Endothelial cell of umbilical vein (primary cell): ENCODE results near the gene RMND1. TPM values are rescaled to one million over a fixed set of nuclear protein-coding genes. Genes with fewer than 3 reads are reported as not detected.

Source experiments
- BruUV-seq: library from RNA; stranded (reverse); fragments of 400-500 nt; replicated peaks from 2 replicates; lab custom pipeline; 2021; lab: Mats Ljungman, UMichigan
- CTCF ChIA-PET: fragments of 300-600, 350-600 bp; sonication (Branson Sonifier 250); formaldehyde crosslinking; loops from one replicate; lab custom pipeline; 2021; ENCODE audit warnings: antibody characterized with exemption, inconsistent platforms; lab: Charles Lee
- POLR2A ChIA-PET: fragments of 300-600, 350-600 bp; sonication (Branson Sonifier 250); formaldehyde crosslinking; loops from one replicate; lab custom pipeline; 2021; ENCODE audit warnings: antibody characterized with exemption, inconsistent platforms; lab: Charles Lee
- DNase-seq: peaks from one replicate; pipeline ENCODE4 v3.0.0-alpha.2; 2011; ENCODE audit warnings: low read depth, low spot score
- FAIRE-seq: peaks from 2 replicates; lab custom pipeline; 2011; peaks lifted over from hg19 to GRCh38; lab: Jason Lieb, UNC
- H2AFZ ChIP-seq: 2 replicates; pipeline ENCODE4 v1.6.0; 2012; ENCODE audit warnings: low read depth, low read length, control low read depth, inconsistent platforms
- H3K27ac ChIP-seq: 2 replicates; pipeline ENCODE4 v1.5.1; 2011; ENCODE audit warnings: low read depth, mild to moderate bottlenecking, control low read depth, low read length, moderate library complexity; ENCODE audit not compliant: insufficient read depth
- H3K27me3 ChIP-seq, 2 experiments: 2 replicates each; pipeline versions ENCODE4 v1.6.0 to v1.6.1; 2011; ENCODE audit warnings: low read length in 2 of 2, mixed read lengths in 1 of 2; ENCODE audit not compliant: control insufficient read depth in 2 of 2, insufficient read depth in 2 of 2
- H3K36me3 ChIP-seq, 2 experiments: 2 replicates in 1 of 2; 3 replicates in 1 of 2; pipeline ENCODE4 v1.5.1; 2011; ENCODE audit warnings: low read length in 2 of 2, mild to moderate bottlenecking in 1 of 2, moderate library complexity in 1 of 2; ENCODE audit not compliant: control insufficient read depth in 2 of 2, insufficient read depth in 2 of 2; ENCODE audit errors: extremely low read depth in 1 of 2
- H3K4me1 ChIP-seq: 3 replicates; pipeline ENCODE4 v1.5.1; 2011; ENCODE audit warnings: mild to moderate bottlenecking, low read length; ENCODE audit not compliant: control insufficient read depth, insufficient read depth; ENCODE audit errors: extremely low read depth
- H3K4me2 ChIP-seq: 2 replicates; pipeline ENCODE4 v1.6.1; 2011; ENCODE audit warnings: low read length, control low read depth, mixed read lengths; ENCODE audit not compliant: insufficient read depth
- H3K4me3 ChIP-seq, 3 experiments: fragments of 200-600 bp in 1 of 3; sonication (generic), shearing (Covaris generic) in 1 of 3; replicated peaks in 1 of 3; 2 replicates each; pipeline ENCODE4 v1.5.1; 2011 to 2016; ENCODE audit warnings: control low read depth in 3 of 3, low read length in 3 of 3, mild to moderate bottlenecking in 2 of 3, inconsistent platforms in 1 of 3, low read depth in 1 of 3, moderate library complexity in 1 of 3; ENCODE audit not compliant: insufficient read depth in 1 of 3
- H3K79me2 ChIP-seq: 2 replicates; pipeline ENCODE4 v1.6.0; 2012; ENCODE audit warnings: low read length, inconsistent platforms; ENCODE audit not compliant: control insufficient read depth, insufficient read depth
- H3K9ac ChIP-seq: replicated peaks from 2 replicates; pipeline ENCODE3; 2011; ENCODE audit warnings: low read length, control low read depth; ENCODE audit not compliant: insufficient read depth; ENCODE audit errors: extremely low read depth
- H3K9me1 ChIP-seq: replicated peaks from 3 replicates; pipeline ENCODE4 v1.6.0; 2011; ENCODE audit warnings: mild to moderate bottlenecking, low read length; ENCODE audit not compliant: control insufficient read depth, insufficient read depth; ENCODE audit errors: extremely low read depth
- H3K9me3 ChIP-seq: replicated peaks from 2 replicates; pipeline ENCODE4 v1.5.1; 2012; ENCODE audit warnings: low read length, inconsistent platforms; ENCODE audit not compliant: control insufficient read depth, insufficient read depth
- H4K20me1 ChIP-seq: replicated peaks from 2 replicates; pipeline ENCODE3; 2011; ENCODE audit warnings: mild to moderate bottlenecking, low read length; ENCODE audit not compliant: control insufficient read depth, insufficient read depth; ENCODE audit errors: extremely low read depth
- EZH2 ChIP-seq: IDR thresholded peaks from 2 replicates; pipeline ENCODE4 v1.6.1; 2012; ENCODE audit warnings: borderline replicate concordance, low read depth, mild to moderate bottlenecking, moderate library complexity, low read length, inconsistent platforms; ENCODE audit not compliant: severe bottlenecking
- FOS ChIP-seq: IDR thresholded peaks from 2 replicates; pipeline ENCODE4 v1.6.1; 2011; ENCODE audit warnings: mild to moderate bottlenecking, low read length, moderate library complexity, borderline replicate concordance; ENCODE audit not compliant: insufficient read depth
- GATA2 ChIP-seq: IDR thresholded peaks from 2 replicates; pipeline ENCODE4 v1.7.0; 2011; ENCODE audit warnings: low read depth, mild to moderate bottlenecking, moderate library complexity, mixed read lengths, low read length; ENCODE audit not compliant: insufficient read length, insufficient read depth
- JUN ChIP-seq: IDR thresholded peaks from 2 replicates; pipeline ENCODE4 v1.6.1; 2011; ENCODE audit warnings: borderline replicate concordance, low read depth; ENCODE audit not compliant: insufficient read length, insufficient read depth
- MYC ChIP-seq: IDR thresholded peaks from one replicate; pipeline ENCODE4 v1.6.1; 2011; ENCODE audit warnings: mild to moderate bottlenecking, low read depth, low read length
- POLR2A ChIP-seq: IDR thresholded peaks from 2 replicates; pipeline ENCODE4 v1.6.1; 2012; ENCODE audit warnings: low read depth, mild to moderate bottlenecking, control low read depth, low read length
- POLR2AphosphoS5 ChIP-seq: IDR thresholded peaks from 2 replicates; pipeline ENCODE4 v1.6.1; 2012; ENCODE audit warnings: low read depth, mild to moderate bottlenecking, control low read depth, low read length, moderate library complexity; ENCODE audit not compliant: insufficient read depth
- dilution Hi-C: fragments of 300-500 bp; cut with MboI; formaldehyde crosslinking; loops from one replicate; pipeline ENCODE4 v1.15.0; 2019; ENCODE audit warnings: low sequenced_read_pairs; ENCODE audit not compliant: extremely low pct_ligation_motif_present
- intact Hi-C: fragments of 100-400 bp; cut with micrococcal nuclease; formaldehyde crosslinking; loops from one replicate; pipeline ENCODE4 v1.10.0; 2022
- polyA plus RNA-seq, 4 experiments: library from polyadenylated mRNA; depleted of rRNA in 3 of 4; stranded (reverse) in 3 of 4; unstranded in 1 of 4; fragments of >200 nt; gene quantifications; 2 replicates each; pipeline versions ENCODE4 v1.2.1 to v1.2.3, GENCODE V29; 2011 to 2012; ENCODE audit warnings: missing spikeins in 1 of 4
- total RNA-seq: library from RNA; stranded (reverse); gene quantifications from 2 replicates; pipeline ENCODE4 v1.2.3, GENCODE V29; 2021
- TF ChIP-seq, protein P1 (sequence below): IDR thresholded peaks from 2 replicates; pipeline ENCODE4 v1.6.1; 2011; ENCODE audit not compliant: insufficient read depth, insufficient read length
- TF ChIP-seq, protein P2 (sequence below), 2 donors: IDR thresholded peaks; 1 replicate in 1 of 2; 2 replicates in 1 of 2; pipeline ENCODE4 v1.5.1; 2011; ENCODE audit warnings: low read length in 2 of 2, mild to moderate bottlenecking in 2 of 2, moderate library complexity in 2 of 2, control low read depth in 1 of 2, inconsistent platforms in 1 of 2, low read depth in 1 of 2; ENCODE audit not compliant: insufficient read depth in 1 of 2; ENCODE audit errors: extremely low read depth in 1 of 2

The RMND1 gene
- total and polyA plus RNA-seq, 2 donors (not counting 3 experiments of a cell fraction or from before 2014, with no cell fraction given): 6.3 to 21.4 TPM

DNA sequence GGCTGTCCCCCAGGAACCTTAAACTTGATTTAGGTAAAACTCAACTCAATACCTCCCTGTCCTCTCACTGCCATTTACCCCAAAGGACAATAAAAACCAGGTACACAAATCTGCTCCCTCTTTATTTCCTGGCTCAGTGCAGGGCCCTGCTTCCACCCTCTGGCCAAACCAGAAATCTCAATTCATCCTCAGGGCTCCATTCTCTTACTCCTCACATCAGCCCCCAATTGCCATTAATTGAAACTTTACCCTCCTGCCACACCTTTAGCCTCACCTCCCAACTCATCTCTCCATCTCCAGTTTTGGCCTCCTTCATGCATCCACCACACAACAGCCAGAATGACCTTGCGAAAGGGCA is 71.1 kb downstream of the RMND1 start:
- no peak overlapping the region for H3K9ac ChIP-seq
- CTCF ChIA-PET: no interaction called here
- dilution Hi-C loops: no loop called here
- no peak overlapping the region for H3K27ac ChIP-seq
- POLR2A ChIA-PET: no interaction called here
- no TSS peak for BruUV-seq
- H3K4me1 ChIP-seq: peaks cover 2% of the 10 kb centered on the region
- H3K4me2 ChIP-seq: no peak overlapping the region
- FAIRE-seq (no peak), DNase-seq (no peak)
- H3K27me3 ChIP-seq: no peaks in the 10 kb centered on the region
- no peaks in the 10 kb centered on the region for H4K20me1 ChIP-seq
- H3K9me1 ChIP-seq: no peaks in the 10 kb centered on the region
- H3K79me2 ChIP-seq: peaks cover 56% of the 10 kb centered on the region
- no peaks in the 10 kb centered on the region for H3K9me3 ChIP-seq
- H3K36me3 ChIP-seq: no peaks in the 10 kb centered on the region
- intact Hi-C loops: no loop called here
- no peak overlapping the region for H3K4me3 ChIP-seq
- H2AFZ ChIP-seq: no peak overlapping the region
- TF ChIP-seq GATA2 (no peak), JUN (no peak), EZH2 (no peak), FOS (no peak), MYC (no peak), POLR2A (no peak), POLR2AphosphoS5 (no peak)
- TF ChIP-seq, protein P1, sequence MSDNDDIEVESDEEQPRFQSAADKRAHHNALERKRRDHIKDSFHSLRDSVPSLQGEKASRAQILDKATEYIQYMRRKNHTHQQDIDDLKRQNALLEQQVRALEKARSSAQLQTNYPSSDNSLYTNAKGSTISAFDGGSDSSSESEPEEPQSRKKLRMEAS: no peak
- TF ChIP-seq, protein P2, sequence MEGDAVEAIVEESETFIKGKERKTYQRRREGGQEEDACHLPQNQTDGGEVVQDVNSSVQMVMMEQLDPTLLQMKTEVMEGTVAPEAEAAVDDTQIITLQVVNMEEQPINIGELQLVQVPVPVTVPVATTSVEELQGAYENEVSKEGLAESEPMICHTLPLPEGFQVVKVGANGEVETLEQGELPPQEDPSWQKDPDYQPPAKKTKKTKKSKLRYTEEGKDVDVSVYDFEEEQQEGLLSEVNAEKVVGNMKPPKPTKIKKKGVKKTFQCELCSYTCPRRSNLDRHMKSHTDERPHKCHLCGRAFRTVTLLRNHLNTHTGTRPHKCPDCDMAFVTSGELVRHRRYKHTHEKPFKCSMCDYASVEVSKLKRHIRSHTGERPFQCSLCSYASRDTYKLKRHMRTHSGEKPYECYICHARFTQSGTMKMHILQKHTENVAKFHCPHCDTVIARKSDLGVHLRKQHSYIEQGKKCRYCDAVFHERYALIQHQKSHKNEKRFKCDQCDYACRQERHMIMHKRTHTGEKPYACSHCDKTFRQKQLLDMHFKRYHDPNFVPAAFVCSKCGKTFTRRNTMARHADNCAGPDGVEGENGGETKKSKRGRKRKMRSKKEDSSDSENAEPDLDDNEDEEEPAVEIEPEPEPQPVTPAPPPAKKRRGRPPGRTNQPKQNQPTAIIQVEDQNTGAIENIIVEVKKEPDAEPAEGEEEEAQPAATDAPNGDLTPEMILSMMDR (IDR thresholded peaks at IDR 0.05; ENCODE audit: extremely low read depth in 1 of 2, insufficient read depth in 1 of 2, low read depth in 1 of 2, low read length in 2 of 2): no peak
